Stimulated activated CD8-positive, alpha-beta memory T cell treated with anti-CD3 and anti-CD28 coated beads, Interleukin-4, amount 100 ng/mL, for 1 hour (primary cell): ENCODE measurements around the gene ZNF768.
"Not testable (repeated sequence)": the region's sequence is repeated elsewhere in the genome, so short reads cannot be mapped to it uniquely, and the experiment has no call there.

ENCODE experiments used
- DNase-seq, 2 donors: peaks; one replicate each; pipeline ENCODE4 v3.0.0-alpha.2; 2020; ENCODE audit warnings: low read depth in 2 of 2, low spot score in 1 of 2

ZNF768 gene

GRCh38 chr16:30533748-30534367 is 7.5 kb upstream of the ZNF768 start:
- DNase-seq: no peak

GRCh38 chr16:30533146-30533522 is 6.8 kb upstream of the ZNF768 start:
- DNase-seq: no peak

- no peak for DNase-seq
Measured at GRCh38 chr16:30532285-30533145, 6.1 kb upstream of the ZNF768 start.

DNA sequence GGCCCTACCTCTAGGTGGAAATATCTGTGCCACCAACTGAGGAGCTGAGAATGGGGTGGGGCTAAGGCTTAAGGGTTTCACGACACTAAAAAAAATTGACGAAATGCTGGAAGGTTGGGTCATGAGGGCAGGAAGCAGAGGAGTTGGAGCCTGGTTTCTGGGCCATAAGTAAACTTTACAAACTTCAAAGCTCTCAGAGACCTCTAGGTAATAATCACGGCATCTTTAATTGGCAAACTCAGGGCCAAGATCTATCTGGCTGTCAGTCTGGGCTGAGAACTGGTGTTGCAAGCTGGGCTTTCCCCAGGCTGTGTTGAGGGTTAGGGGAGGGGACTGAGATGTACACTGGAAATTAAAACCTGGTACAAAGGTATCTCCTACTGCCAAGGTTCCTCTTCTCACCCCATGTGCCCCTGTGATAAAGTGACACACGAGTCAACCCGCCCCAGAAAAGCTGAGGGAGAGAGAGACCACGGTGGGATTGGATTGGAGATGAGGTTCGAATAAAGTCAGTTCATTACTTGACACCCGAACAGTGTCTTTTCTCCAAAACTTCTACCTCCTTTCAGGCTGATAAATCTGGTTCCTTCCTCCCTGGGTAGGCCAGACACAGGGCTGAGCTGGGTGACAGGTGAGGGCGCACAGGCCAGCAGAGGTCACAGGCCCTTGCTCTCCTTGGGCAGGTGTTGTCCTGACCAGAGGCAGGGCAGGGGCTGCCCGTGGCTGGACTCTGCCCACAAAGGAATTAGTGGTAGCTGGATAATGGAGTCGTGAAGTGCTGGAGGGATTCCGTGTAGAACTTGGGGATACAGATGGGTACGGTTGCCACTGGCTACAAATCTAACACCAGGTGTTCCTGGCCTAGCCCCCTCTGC is 4.0 kb upstream of the ZNF768 start:
- no peak for DNase-seq

DNA sequence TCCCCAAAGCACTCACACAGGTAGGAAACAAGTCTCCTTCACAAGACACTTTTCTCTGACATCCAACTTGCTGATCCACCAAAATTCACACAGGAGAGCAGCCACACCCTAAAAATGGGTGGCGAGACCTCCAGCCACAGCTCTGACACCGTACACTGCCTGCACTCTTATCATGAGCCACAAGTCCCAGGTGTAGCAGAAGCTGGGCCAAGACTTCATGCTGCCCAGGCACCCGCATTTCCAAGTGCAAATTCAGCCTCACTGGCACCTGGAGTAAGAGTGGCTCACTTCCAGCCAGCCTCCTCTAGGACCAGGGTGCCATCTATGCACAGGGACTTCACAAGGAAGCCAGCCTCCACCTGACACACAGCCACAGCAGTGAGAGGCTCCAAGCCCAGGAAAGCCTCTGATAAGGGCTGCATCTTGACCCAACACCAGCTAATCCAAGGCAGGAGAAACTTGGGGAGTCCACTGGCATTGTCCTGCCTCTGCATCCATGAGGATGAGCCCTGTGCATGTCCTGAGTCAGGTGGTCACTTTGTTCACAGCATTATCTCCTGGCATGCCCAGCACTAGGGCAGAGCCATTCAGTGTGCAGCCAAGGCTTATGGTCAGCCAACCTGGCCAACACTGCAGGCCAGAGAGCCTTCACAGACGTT is 2.6 kb upstream of the ZNF768 start:
- no peak for DNase-seq

GRCh38 chr16:30527635-30528178 is 1.3 kb upstream of the ZNF768 start:
- DNase-seq: no peak

GRCh38 chr16:30526823-30527634 is 663 bp upstream of the ZNF768 start:
- DNase-seq: peak; percentile 60 to 79

- DNase-seq: no peak
Measured at GRCh38 chr16:30525844-30526136, 576 bp downstream of the ZNF768 start.

GRCh38 chr16:30524575-30525568 is 1.5 kb downstream of the ZNF768 start:
- no peak for DNase-seq

DNA sequence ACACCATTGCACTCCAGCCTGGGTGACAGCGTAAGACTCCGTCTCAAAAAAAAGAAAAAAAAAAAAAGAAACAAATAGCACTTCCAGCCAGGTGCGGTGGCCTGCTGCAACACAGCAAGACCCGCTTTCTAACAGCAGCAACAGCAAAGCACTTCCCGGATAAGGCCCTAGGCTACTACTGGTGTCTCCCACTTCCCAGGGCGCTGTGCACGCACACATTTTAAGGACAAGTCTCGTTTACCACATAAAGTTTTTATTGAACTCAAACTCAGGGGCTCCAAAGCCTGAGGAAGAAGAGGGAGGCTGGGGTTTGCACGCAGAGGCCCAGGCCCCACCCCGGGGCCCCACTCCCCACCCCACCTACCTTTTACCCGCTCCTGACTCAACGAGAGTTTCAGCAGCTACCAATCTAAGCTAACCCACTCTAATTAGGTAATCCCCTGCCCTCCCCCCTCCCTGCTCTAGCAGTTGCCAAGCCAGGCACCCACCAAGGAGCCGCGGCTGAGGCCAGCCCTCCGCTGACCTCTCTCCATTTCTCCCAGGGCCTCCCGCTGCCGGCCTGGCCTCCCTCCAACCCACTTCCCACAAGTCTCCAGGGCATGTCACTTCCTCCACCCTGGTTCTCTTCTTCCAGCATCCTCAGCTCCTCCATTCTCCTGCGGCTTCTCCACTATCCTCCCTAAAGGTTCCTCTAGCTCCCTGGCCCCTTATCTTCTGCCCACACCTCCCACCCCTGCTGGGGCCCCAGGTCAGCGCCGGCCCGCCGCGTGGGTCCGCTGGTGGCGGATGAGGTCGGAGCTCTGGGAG is 2.4 kb downstream of the ZNF768 start:
- DNase-seq: no peak

DNA sequence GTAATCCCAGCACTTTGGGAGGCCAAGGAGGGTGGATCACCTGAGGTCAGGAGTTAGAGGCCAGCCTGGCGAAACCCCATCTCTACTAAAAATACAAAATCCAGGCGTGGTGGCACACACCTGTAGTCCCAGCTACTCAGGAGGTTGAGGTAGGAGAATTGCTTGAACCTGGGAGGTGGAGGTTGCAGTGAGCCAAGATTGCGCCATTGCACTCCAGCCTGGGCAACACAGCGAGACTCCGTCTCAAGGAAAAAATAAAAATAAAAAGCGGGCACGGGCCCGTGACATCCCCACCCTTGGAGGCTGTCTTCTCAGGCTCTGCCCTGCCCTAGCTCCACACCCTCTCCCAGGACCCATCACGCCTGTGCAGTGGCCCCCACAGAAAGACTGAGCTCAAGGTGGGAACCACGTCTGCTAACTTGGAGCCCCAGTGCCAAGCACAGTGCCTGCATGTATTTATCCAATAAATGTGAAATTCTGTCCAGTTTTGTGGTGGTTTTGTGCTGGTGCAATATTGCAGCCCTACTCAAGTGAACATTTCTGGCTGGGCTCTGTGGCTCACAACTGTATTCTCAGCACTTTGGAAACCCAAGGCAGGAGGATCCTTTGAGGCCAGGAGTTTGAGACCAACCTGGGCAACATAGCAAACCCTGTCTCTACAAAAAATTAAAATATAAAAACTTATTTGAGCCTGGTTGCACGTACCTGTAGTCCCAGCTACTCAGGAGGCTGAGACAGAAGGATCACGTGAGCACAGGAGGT is 3.5 kb downstream of the ZNF768 start:
- DNase-seq: not testable (repeated sequence)

DNA sequence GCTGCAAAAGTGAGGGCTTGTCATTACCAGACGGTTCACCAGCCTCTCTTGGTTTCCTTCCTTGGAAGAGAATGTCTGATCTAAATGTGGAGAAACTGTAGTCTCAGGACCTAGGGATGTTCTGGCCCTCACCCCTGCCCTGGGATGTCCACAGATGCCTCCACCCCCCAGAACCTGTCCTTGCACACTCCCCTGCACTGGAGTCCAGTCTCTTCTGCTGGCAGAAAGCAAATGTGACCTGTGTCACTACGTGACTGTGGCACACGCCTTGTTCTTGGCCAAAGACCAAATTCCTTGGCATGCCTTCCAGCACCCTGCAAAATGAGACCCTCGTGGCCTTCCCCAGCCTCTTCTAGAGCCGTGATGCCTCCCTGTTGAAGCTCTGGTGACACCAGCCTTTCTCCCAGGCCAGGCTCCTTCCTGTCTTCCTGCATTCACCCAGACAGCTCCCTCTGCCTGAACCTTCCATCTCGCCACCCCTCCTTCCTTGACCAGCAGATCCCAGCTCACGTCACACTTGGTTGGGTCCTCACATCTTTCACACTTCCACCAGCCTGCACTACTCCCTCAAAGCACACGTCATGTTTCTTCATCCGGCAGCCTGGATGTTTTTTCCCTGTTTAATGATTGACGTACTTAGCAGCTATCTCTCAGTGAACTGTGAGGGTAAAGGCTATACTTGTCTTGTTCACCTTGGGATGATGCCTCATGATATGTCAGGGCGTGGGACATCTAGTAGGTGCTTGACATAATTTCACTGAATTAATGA is 4.3 kb downstream of the ZNF768 start:
- DNase-seq: no peak

GRCh38 chr16:30521476-30521872 is 4.9 kb downstream of the ZNF768 start:
- DNase-seq: no peak

GRCh38 chr16:30519120-30520049 is 7.0 kb downstream of the ZNF768 start:
- DNase-seq: no peak

- no peak for DNase-seq
Measured at GRCh38 chr16:30518552-30518951, 7.8 kb downstream of the ZNF768 start.

GRCh38 chr16:30515275-30515674 is 11.1 kb downstream of the ZNF768 start:
- no peak for DNase-seq
